ENCODE results near the gene BPIFB2. TPM values are rescaled to one million over a fixed set of nuclear protein-coding genes. Genes with fewer than 3 reads are reported as not detected.
"Not testable (repeated sequence)": the region's sequence is repeated elsewhere in the genome, so short reads cannot be mapped to it uniquely, and the experiment has no call there.

Gene BPIFB2
- total RNA-seq, 2 donors from 2014 or later, result not detected

- no peaks in the 10 kb centered on the region for H3K27me3 Mint-ChIP-seq (ENCODE audit: low read depth)
- no peak for DNase-seq
- H3K27ac Mint-ChIP-seq, result no peak overlapping the region
- ATAC-seq (replicated peaks in 1 of 2), result no peak
- no peaks in the 10 kb centered on the region for H3K4me1 Mint-ChIP-seq (ENCODE audit: low read depth)
- H3K4me3 Mint-ChIP-seq, result no peak overlapping the region
- H3K36me3 Mint-ChIP-seq (ENCODE audit: insufficient read depth in 2 of 2), result peaks cover 3 to 7% of the 10 kb centered on the region in 2 donors
- peaks cover 14 to 16% of the 10 kb centered on the region in 2 donors for H3K9me3 Mint-ChIP-seq
These were observed 34.9 kb downstream of the BPIFB2 start for GRCh38 chr20:33042430-33042829.

- Mint-ChIP-seq H3K4me3 (no peak overlapping the region), H3K36me3 (ENCODE audit: insufficient read depth in 2 of 2) (peaks cover 3 to 7% of the 10 kb centered on the region in 2 donors), H3K4me1 (ENCODE audit: low read depth) (no peaks in the 10 kb centered on the region), H3K9me3 (peaks cover 10 to 11% of the 10 kb centered on the region in 2 donors), H3K27ac (no peak overlapping the region), H3K27me3 (ENCODE audit: low read depth) (no peaks in the 10 kb centered on the region)
- DNase-seq, result no peak
- ATAC-seq (replicated peaks in 1 of 2), result no peak
These were observed 35.7 kb downstream of the BPIFB2 start for GRCh38 chr20:33042983-33043730.

- no peaks in the 10 kb centered on the region for H3K27me3 Mint-ChIP-seq (ENCODE audit: low read depth)
- H3K4me1 Mint-ChIP-seq (ENCODE audit: low read depth), result no peaks in the 10 kb centered on the region
- no peak overlapping the region for H3K27ac Mint-ChIP-seq
These were observed 36.3 kb downstream of the BPIFB2 start for GRCh38 chr20:33043731-33044181.

GRCh38 chr20:33045129-33045721 is 37.7 kb downstream of the BPIFB2 start:
- ATAC-seq (replicated peaks in 1 of 2); H3K9me3 Mint-ChIP-seq; H3K36me3 Mint-ChIP-seq (ENCODE audit: insufficient read depth in 2 of 2); DNase-seq; H3K27ac Mint-ChIP-seq; H3K27me3 Mint-ChIP-seq (ENCODE audit: low read depth); H3K4me1 Mint-ChIP-seq (ENCODE audit: low read depth); H3K4me3 Mint-ChIP-seq: not testable (repeated sequence)

More at GRCh38 chr20:33043731-33044181, 36.3 kb downstream of the BPIFB2 start:
- no peak overlapping the region for H3K4me3 Mint-ChIP-seq
- DNase-seq, result no peak
- H3K36me3 Mint-ChIP-seq (ENCODE audit: insufficient read depth in 2 of 2), result peaks cover 3 to 7% of the 10 kb centered on the region in 2 donors
- ATAC-seq (replicated peaks in 1 of 2), result no peak
- H3K9me3 Mint-ChIP-seq, result peaks cover 8 to 9% of the 10 kb centered on the region in 2 donors

- Mint-ChIP-seq H3K4me1 (ENCODE audit: low read depth) (no peaks in the 10 kb centered on the region), H3K27me3 (ENCODE audit: low read depth) (no peaks in the 10 kb centered on the region), H3K36me3 (ENCODE audit: insufficient read depth in 2 of 2) (peaks cover 3 to 7% of the 10 kb centered on the region in 2 donors), H3K9me3 (peaks cover 8 to 9% of the 10 kb centered on the region in 2 donors), H3K27ac (no peak overlapping the region), H3K4me3 (no peak overlapping the region)
- DNase-seq (no peak), ATAC-seq (replicated peaks in 1 of 2) (no peak)
These were observed 38.9 kb downstream of the BPIFB2 start for GRCh38 chr20:33046412-33046811.

- ATAC-seq (replicated peaks in 1 of 2) (no peak), DNase-seq (no peak)
- no peaks in the 10 kb centered on the region for H3K27me3 Mint-ChIP-seq (ENCODE audit: low read depth)
These were observed 43.8 kb downstream of the BPIFB2 start for GRCh38 chr20:33051333-33051732.

GRCh38 chr20:33053291-33054106 is 46.0 kb downstream of the BPIFB2 start, which contains the start of gene BPIFB3:
TSS of gene BPIFB3 (plus strand) at chr20:33053903. CDS start at chr20:33055436, 1,533 bp downstream.
- Mint-ChIP-seq H3K4me3 (no peak within 1 kb of the TSS), H3K4me1 (ENCODE audit: low read depth) (no peaks in the 10 kb centered on the region), H3K9me3 (no peaks in the 10 kb centered on the region), H3K27ac (no peak within 1 kb of the TSS), H3K27me3 (ENCODE audit: low read depth) (no peaks in the 10 kb centered on the region), H3K36me3 (ENCODE audit: insufficient read depth in 2 of 2) (no peaks in the 10 kb centered on the region)
- ATAC-seq (replicated peaks in 1 of 2), result no peak
- DNase-seq, result no peak

More at GRCh38 chr20:33051333-33051732, 43.8 kb downstream of the BPIFB2 start:
- Mint-ChIP-seq H3K4me1 (ENCODE audit: low read depth) (no peaks in the 10 kb centered on the region), H3K36me3 (ENCODE audit: insufficient read depth in 2 of 2) (no peaks in the 10 kb centered on the region), H3K4me3 (no peak overlapping the region), H3K27ac (no peak overlapping the region), H3K9me3 (no peaks in the 10 kb centered on the region)

- no peak for DNase-seq
- Mint-ChIP-seq H3K4me3 (no peak overlapping the region), H3K9me3 (no peaks in the 10 kb centered on the region), H3K36me3 (ENCODE audit: insufficient read depth in 2 of 2) (no peaks in the 10 kb centered on the region), H3K4me1 (ENCODE audit: low read depth) (no peaks in the 10 kb centered on the region), H3K27me3 (ENCODE audit: low read depth) (no peaks in the 10 kb centered on the region), H3K27ac (no peak overlapping the region)
- no peak for ATAC-seq (replicated peaks in 1 of 2)
These were observed 46.9 kb downstream of the BPIFB2 start for GRCh38 chr20:33054381-33054780.

- no peak overlapping the region for H3K4me3 Mint-ChIP-seq
- no peak overlapping the region for H3K27ac Mint-ChIP-seq
These were observed 47.3 kb downstream of the BPIFB2 start for GRCh38 chr20:33054791-33055190.

GRCh38 chr20:33059136-33059535 is 51.6 kb downstream of the BPIFB2 start:
- Mint-ChIP-seq H3K4me1 (ENCODE audit: low read depth) (no peaks in the 10 kb centered on the region), H3K27ac (no peak overlapping the region), H3K36me3 (ENCODE audit: insufficient read depth in 2 of 2) (no peaks in the 10 kb centered on the region), H3K4me3 (no peak overlapping the region), H3K9me3 (no peaks in the 10 kb centered on the region), H3K27me3 (ENCODE audit: low read depth) (no peaks in the 10 kb centered on the region)
- no peak for ATAC-seq (replicated peaks in 1 of 2)
- no peak for DNase-seq

More at GRCh38 chr20:33054791-33055190, 47.3 kb downstream of the BPIFB2 start:
- Mint-ChIP-seq H3K9me3 (no peaks in the 10 kb centered on the region), H3K36me3 (ENCODE audit: insufficient read depth in 2 of 2) (no peaks in the 10 kb centered on the region), H3K27me3 (ENCODE audit: low read depth) (no peaks in the 10 kb centered on the region), H3K4me1 (ENCODE audit: low read depth) (no peaks in the 10 kb centered on the region)
- DNase-seq, result no peak
- no peak for ATAC-seq (replicated peaks in 1 of 2)

GRCh38 chr20:33059741-33060390 is 52.4 kb downstream of the BPIFB2 start:
- Mint-ChIP-seq H3K9me3 (no peaks in the 10 kb centered on the region), H3K4me1 (ENCODE audit: low read depth) (no peaks in the 10 kb centered on the region), H3K27me3 (ENCODE audit: low read depth) (no peaks in the 10 kb centered on the region), H3K27ac (no peak overlapping the region), H3K36me3 (ENCODE audit: insufficient read depth in 2 of 2) (no peaks in the 10 kb centered on the region), H3K4me3 (no peak overlapping the region)
- ATAC-seq (replicated peaks in 1 of 2), result no peak
- no peak for DNase-seq

GRCh38 chr20:33061658-33062028 is 54.1 kb downstream of the BPIFB2 start:
- no peaks in the 10 kb centered on the region for H3K9me3 Mint-ChIP-seq
- H3K4me3 Mint-ChIP-seq, result no peak overlapping the region
- no peaks in the 10 kb centered on the region for H3K27me3 Mint-ChIP-seq (ENCODE audit: low read depth)
- no peak overlapping the region for H3K27ac Mint-ChIP-seq
- no peaks in the 10 kb centered on the region for H3K36me3 Mint-ChIP-seq (ENCODE audit: insufficient read depth in 2 of 2)
- H3K4me1 Mint-ChIP-seq (ENCODE audit: low read depth), result no peaks in the 10 kb centered on the region
- DNase-seq (no peak), ATAC-seq (replicated peaks in 1 of 2) (no peak)

All from activated T-cell treated with anti-CD3 and anti-CD28 coated beads, Interleukin-2, amount 50 U/mL, for 72 hours (primary cell).